Measurements from ENCODE around the gene SPOCK2. TPM values are rescaled to one million over a fixed set of nuclear protein-coding genes. Genes with fewer than 3 reads are reported as not detected.

The SPOCK2 gene
- total RNA-seq, 4 donors from 2014 or later, result 2.1 to 9.9 (median 5.0) TPM

- Histone ChIP-seq H3K27ac (no peak overlapping the region), H3K9me3 (peaks cover 0 to 10% (median 0%) of the 10 kb centered on the region in 4 donors), H3K27me3 (no peaks in the 10 kb centered on the region), H3K36me3 (peaks cover 0 to 17% (median 0%) of the 10 kb centered on the region in 3 donors), H3K4me1 (peaks cover 0 to 22% (median 0%) of the 10 kb centered on the region in 4 donors), H3K4me3 (no peak overlapping the region)
- 90 to 91% methylated on average over 5 of the region's 5 CpGs for WGBS, 2 donors
- no peak for DNase-seq (ENCODE audit: low spot score in 2 of 2)
- TF ChIP-seq POLR2A (IDR thresholded peaks at IDR 0.05) (no peak), CTCF (IDR thresholded peaks at IDR 0.05) (no peak), EP300 (IDR thresholded peaks at IDR 0.05) (no peak)
Observed at GRCh38 chr10:72072046-72072445, 16.3 kb downstream of the SPOCK2 start.

GRCh38 chr10:72069751-72070526 lies 18.4 kb downstream of the SPOCK2 start:
- Histone ChIP-seq H3K27ac (no peak overlapping the region), H3K27me3 (no peaks in the 10 kb centered on the region), H3K36me3 (peaks cover 0 to 17% (median 0%) of the 10 kb centered on the region in 3 donors), H3K4me1 (peaks cover 0 to 26% (median 0%) of the 10 kb centered on the region in 4 donors), H3K4me3 (no peak overlapping the region), H3K9me3 (peaks cover 0 to 10% (median 0%) of the 10 kb centered on the region in 4 donors)
- WGBS, 2 donors, result 76 to 77% methylated on average over 7 of the region's 7 CpGs
- DNase-seq (ENCODE audit: low spot score in 2 of 2), result no peak
- TF ChIP-seq POLR2A (IDR thresholded peaks at IDR 0.05) (no peak), CTCF (IDR thresholded peaks at IDR 0.05) (no peak), EP300 (IDR thresholded peaks at IDR 0.05) (no peak)

GRCh38 chr10:72068901-72069446 lies 19.4 kb downstream of the SPOCK2 start:
- Histone ChIP-seq H3K9me3 (peaks cover 0 to 10% (median 0%) of the 10 kb centered on the region in 4 donors), H3K27me3 (no peaks in the 10 kb centered on the region), H3K27ac (no peak overlapping the region), H3K4me1 (peaks cover 0 to 26% (median 0%) of the 10 kb centered on the region in 4 donors), H3K4me3 (no peak overlapping the region), H3K36me3 (peaks cover 0 to 21% (median 0%) of the 10 kb centered on the region in 3 donors)
- TF ChIP-seq EP300 (IDR thresholded peaks at IDR 0.05) (no peak), CTCF (IDR thresholded peaks at IDR 0.05) (no peak)
- DNase-seq (ENCODE audit: low spot score in 2 of 2), result no peak
- 55 to 57% methylated on average over 12 of the region's 12 CpGs for WGBS, 2 donors

- Histone ChIP-seq H3K4me1 (peaks cover 0 to 26% (median 0%) of the 10 kb centered on the region in 4 donors), H3K4me3 (no peak overlapping the region), H3K9me3 (peaks cover 0 to 10% (median 0%) of the 10 kb centered on the region in 4 donors), H3K36me3 (peaks cover 0 to 25% (median 0%) of the 10 kb centered on the region in 3 donors), H3K27me3 (no peaks in the 10 kb centered on the region), H3K27ac (no peak overlapping the region)
- TF ChIP-seq CTCF (IDR thresholded peaks at IDR 0.05) (no peak), POLR2A (IDR thresholded peaks at IDR 0.05) (no peak), EP300 (IDR thresholded peaks at IDR 0.05) (no peak)
- no peak for DNase-seq (ENCODE audit: low spot score in 2 of 2)
- 93 to 95% methylated on average over 10 to 11 of the region's 11 CpGs for WGBS, 2 donors
Observed at GRCh38 chr10:72068126-72068765, 20.1 kb downstream of the SPOCK2 start.
